ENCODE measurements around the gene SOX21. TPM values are rescaled to one million over a fixed set of nuclear protein-coding genes. Genes with fewer than 3 reads are reported as not detected.
A peak's percentile ranks its signal among the peaks of the same experiment; 100 is the strongest.

Gene SOX21
- total and polyA plus RNA-seq, 10 of the 15 experiments (the other 5 are each of a cell fraction or from before 2014, with no cell fraction given) = not detected

DNA sequence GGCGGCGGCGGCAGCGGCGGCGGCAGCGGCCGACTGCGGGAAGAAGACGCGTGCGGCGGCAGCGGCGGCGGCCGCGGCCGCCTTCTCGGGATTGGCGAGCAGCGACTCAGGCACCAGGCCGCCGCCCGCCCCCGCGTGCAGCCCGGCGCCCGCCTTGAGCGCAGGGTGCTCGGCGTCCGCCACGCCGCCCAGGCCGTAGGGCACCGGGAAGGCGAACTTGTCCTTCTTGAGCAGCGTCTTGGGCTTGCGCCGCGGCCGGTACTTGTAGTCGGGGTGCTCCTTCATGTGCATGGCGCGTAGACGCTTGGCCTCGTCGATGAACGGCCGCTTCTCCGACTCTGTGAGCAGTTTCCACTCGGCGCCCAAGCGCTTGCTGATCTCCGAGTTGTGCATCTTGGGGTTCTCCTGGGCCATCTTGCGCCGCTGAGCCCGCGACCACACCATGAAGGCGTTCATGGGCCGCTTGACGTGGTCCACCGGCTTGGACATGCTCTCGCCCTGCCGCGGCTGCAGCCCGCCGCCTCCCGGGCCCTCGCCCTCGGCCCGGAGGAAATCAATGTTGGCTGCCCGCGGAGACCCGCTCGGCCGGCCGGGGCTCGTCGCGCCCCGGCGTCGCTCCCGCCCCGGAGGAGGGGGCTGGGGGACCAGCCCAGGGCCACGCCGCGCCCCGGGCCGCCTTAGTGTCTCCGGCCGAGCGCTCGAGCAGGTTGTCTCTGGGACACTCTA, 621 bp downstream of the SOX21 start:
- DNase-seq (ENCODE audit: low read depth, low spot score) = no peak
- H3K9me3 ChIP-seq (replicated peaks; ENCODE audit: control insufficient read depth, insufficient read depth, low read length) = no peaks in the 10 kb centered on the region; the same call in 1 of the 3 replicates
- H3K4me2 ChIP-seq (ENCODE audit: control insufficient read depth, insufficient read depth) = peak overlapping the region; percentile 59; the same call in 1 of the 2 replicates
- H3K4me3 ChIP-seq = no peak overlapping the region
- ChIA-PET RAD21 (ENCODE audit: unreplicated experiment) (no interaction called here), POLR2A (no interaction called here), SMC1A (ENCODE audit: uncharacterized antibody, unreplicated experiment) (no interaction called here), CTCF (no interaction called here)
- H2AFZ ChIP-seq (ENCODE audit: control insufficient read depth, low read depth, low read length) = no peak overlapping the region
- BruUV-seq (replicated peaks) = no TSS peak
- H3K79me2 ChIP-seq (ENCODE audit: control insufficient read depth, insufficient read depth, low read length) = no peaks in the 10 kb centered on the region
- no peak overlapping the region for H3K9ac ChIP-seq (ENCODE audit: control insufficient read depth, insufficient read depth, low read length)
- intact Hi-C loops (cut with micrococcal nuclease; ENCODE audit: unreplicated experiment) (no loop called here), in situ Hi-C loops (cut with MboI) (no loop called here)
- H3K27ac ChIP-seq (ENCODE audit: control insufficient read depth, insufficient read depth) = no peak overlapping the region
- no peaks in the 10 kb centered on the region for H3K4me1 ChIP-seq (ENCODE audit: control insufficient read depth, insufficient read depth, low read length)
- TF ChIP-seq BACH1 (IDR thresholded peaks at IDR 0.05; ENCODE audit: borderline replicate concordance) = no peak
- TF ChIP-seq SUZ12 (IDR thresholded peaks at IDR 0.05; ENCODE audit: unreplicated experiment) = peak; percentile 30
- no peak for FAIRE-seq
- ATAC-seq = peak; percentile 16; the same call in 2 of the 3 replicates
- no peaks in the 10 kb centered on the region for H3K36me3 ChIP-seq (ENCODE audit: control insufficient read depth in 2 of 2, insufficient read depth in 2 of 2, low read length in 1 of 2)
- H3K27me3 ChIP-seq (replicated peaks in 1 of 2; ENCODE audit: control insufficient read depth in 2 of 2, insufficient read depth in 2 of 2, low read length in 1 of 2) = peaks cover 14 to 40% of the 10 kb centered on the region in 2 experiments
- 30% methylated on average over 58 of the region's 97 CpGs for WGBS (ENCODE audit: insufficient coverage, insufficient replicate concordance, low lambda C conversion rate, missing lambda C conversion rate)
- H4K20me1 ChIP-seq (ENCODE audit: control insufficient read depth, insufficient read depth) = no peaks in the 10 kb centered on the region

- ATAC-seq (peak; percentile 70), DNase-seq (ENCODE audit: low read depth, low spot score) (no peak), FAIRE-seq (no peak)
- SMC1A ChIA-PET (ENCODE audit: uncharacterized antibody, unreplicated experiment) = no interaction called here
- H3K79me2 ChIP-seq (ENCODE audit: control insufficient read depth, insufficient read depth, low read length) = no peaks in the 10 kb centered on the region
- intact Hi-C loops (cut with micrococcal nuclease; ENCODE audit: unreplicated experiment) = no loop called here
- RAD21 ChIA-PET (ENCODE audit: unreplicated experiment) = no interaction called here
- peaks cover 12 to 45% of the 10 kb centered on the region in 2 experiments for H3K27me3 ChIP-seq (replicated peaks in 1 of 2; ENCODE audit: control insufficient read depth in 2 of 2, insufficient read depth in 2 of 2, low read length in 1 of 2)
- H3K4me2 ChIP-seq (ENCODE audit: control insufficient read depth, insufficient read depth) = peak overlapping the region; percentile 59
- H4K20me1 ChIP-seq (ENCODE audit: control insufficient read depth, insufficient read depth) = no peaks in the 10 kb centered on the region
- POLR2A ChIA-PET = no interaction called here
- no peak overlapping the region for H3K27ac ChIP-seq (ENCODE audit: control insufficient read depth, insufficient read depth)
- H3K9ac ChIP-seq (ENCODE audit: control insufficient read depth, insufficient read depth, low read length) = no peak overlapping the region
- no peaks in the 10 kb centered on the region; the same call in 1 of the 3 replicates for H3K9me3 ChIP-seq (replicated peaks; ENCODE audit: control insufficient read depth, insufficient read depth, low read length)
- H3K4me1 ChIP-seq (ENCODE audit: control insufficient read depth, insufficient read depth, low read length) = no peaks in the 10 kb centered on the region
- WGBS (ENCODE audit: insufficient coverage, insufficient replicate concordance, low lambda C conversion rate, missing lambda C conversion rate) = 31% methylated on average over 57 of the region's 81 CpGs
- H3K36me3 ChIP-seq (ENCODE audit: control insufficient read depth in 2 of 2, insufficient read depth in 2 of 2, low read length in 1 of 2) = no peaks in the 10 kb centered on the region
- in situ Hi-C loops (cut with MboI) = no loop called here
- no TSS peak for BruUV-seq (replicated peaks)
- H2AFZ ChIP-seq (ENCODE audit: control insufficient read depth, low read depth, low read length) = no peak overlapping the region
- CTCF ChIA-PET = interaction anchor here (1.0 kb wide), 1 partner anchor 35 kb away, joined by 3 read pairs; no protein-coding TSS in a partner anchor
- H3K4me3 ChIP-seq = no peak overlapping the region
- TF ChIP-seq ATF2 (IDR thresholded peaks at IDR 0.05; ENCODE audit: low read length) (no peak), HCFC1 (IDR thresholded peaks at IDR 0.05; ENCODE audit: low read length) (no peak), MEF2A (IDR thresholded peaks at IDR 0.05; ENCODE audit: insufficient read depth, low read depth, low read length) (no peak)
- TF ChIP-seq, protein P1, sequence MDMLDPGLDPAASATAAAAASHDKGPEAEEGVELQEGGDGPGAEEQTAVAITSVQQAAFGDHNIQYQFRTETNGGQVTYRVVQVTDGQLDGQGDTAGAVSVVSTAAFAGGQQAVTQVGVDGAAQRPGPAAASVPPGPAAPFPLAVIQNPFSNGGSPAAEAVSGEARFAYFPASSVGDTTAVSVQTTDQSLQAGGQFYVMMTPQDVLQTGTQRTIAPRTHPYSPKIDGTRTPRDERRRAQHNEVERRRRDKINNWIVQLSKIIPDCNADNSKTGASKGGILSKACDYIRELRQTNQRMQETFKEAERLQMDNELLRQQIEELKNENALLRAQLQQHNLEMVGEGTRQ (IDR thresholded peaks at IDR 0.05; ENCODE audit: borderline replicate concordance, low read depth, low read length) = no peak
- TF ChIP-seq, protein P2, sequence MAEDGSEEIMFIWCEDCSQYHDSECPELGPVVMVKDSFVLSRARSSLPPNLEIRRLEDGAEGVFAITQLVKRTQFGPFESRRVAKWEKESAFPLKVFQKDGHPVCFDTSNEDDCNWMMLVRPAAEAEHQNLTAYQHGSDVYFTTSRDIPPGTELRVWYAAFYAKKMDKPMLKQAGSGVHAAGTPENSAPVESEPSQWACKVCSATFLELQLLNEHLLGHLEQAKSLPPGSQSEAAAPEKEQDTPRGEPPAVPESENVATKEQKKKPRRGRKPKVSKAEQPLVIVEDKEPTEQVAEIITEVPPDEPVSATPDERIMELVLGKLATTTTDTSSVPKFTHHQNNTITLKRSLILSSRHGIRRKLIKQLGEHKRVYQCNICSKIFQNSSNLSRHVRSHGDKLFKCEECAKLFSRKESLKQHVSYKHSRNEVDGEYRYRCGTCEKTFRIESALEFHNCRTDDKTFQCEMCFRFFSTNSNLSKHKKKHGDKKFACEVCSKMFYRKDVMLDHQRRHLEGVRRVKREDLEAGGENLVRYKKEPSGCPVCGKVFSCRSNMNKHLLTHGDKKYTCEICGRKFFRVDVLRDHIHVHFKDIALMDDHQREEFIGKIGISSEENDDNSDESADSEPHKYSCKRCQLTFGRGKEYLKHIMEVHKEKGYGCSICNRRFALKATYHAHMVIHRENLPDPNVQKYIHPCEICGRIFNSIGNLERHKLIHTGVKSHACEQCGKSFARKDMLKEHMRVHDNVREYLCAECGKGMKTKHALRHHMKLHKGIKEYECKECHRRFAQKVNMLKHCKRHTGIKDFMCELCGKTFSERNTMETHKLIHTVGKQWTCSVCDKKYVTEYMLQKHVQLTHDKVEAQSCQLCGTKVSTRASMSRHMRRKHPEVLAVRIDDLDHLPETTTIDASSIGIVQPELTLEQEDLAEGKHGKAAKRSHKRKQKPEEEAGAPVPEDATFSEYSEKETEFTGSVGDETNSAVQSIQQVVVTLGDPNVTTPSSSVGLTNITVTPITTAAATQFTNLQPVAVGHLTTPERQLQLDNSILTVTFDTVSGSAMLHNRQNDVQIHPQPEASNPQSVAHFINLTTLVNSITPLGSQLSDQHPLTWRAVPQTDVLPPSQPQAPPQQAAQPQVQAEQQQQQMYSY (CRISPR knock-in tag; IDR thresholded peaks at IDR 0.05) = no peak
Observed at GRCh38 chr13:94710881-94711560, 1.3 kb downstream of the SOX21 start.

Data from GM12878 (cell line).